Left forelimb (tissue), 1 donor: ENCODE measurements around the gene PIAS4.
"Not testable (repeated sequence)": the region's sequence is repeated elsewhere in the genome, so short reads cannot be mapped to it uniquely, and the experiment has no call there.

Source experiments
- DNase-seq: peaks from one replicate; pipeline ENCODE4 v3.0.0-alpha.2; 2018; ENCODE audit warnings: low spot score

PIAS4 gene

DNA sequence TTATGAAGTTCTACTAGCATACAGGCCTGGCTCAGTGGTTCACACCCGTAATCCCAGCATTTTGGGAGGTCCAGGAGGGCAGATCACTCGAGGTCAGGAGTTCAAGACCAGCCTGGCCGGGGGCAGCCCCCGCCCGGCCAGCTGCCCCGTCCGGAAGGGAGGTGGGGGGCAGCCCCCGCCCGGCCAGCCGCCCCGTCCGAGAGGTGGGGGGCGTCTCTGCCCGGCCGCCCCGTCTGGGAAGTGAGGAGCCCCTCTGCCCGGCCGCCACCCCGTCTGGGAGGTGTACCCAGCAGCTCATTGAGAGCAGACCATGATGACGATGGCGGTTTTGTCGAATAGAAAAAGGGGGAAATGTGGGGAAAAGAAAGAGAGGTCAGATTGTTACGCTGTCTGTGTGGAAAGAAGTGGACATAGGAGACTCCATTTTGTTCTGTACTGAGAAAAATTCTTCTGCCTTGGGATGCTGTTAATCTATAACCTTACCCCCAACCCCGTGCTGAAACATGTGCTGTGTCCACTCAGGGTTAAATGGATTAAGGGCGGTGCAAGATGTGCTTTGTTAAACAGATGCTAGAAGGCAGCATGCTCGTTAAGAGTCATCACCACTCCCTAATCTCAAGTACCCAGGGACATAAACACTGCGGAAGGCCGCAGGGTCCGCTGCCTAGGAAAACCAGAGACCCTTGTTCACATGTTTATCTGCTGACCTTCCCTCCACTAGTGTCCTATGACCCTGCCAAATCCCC lies 8.7 kb upstream of the PIAS4 start:
- DNase-seq, result not testable (repeated sequence)

DNA sequence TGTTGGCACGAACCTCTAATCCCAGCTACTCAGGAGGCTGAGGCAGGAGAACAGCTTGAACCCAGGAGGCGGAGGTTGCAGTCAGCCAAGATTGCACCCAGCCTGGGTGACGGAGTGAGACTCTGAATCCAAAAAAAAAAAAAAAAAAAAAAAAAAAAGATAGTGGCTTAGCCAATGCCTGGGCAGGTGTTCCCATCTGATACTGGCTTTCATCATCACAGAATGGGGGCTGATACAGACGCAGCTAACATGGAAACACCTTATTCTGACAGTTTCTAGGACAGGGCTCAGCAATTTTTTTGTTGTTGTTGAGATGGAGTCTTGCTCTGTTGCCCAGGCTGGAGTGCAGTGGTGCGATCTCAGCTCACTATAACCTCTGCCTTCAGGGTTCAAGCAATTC lies 6.7 kb upstream of the PIAS4 start:
- not testable (repeated sequence) for DNase-seq

DNA sequence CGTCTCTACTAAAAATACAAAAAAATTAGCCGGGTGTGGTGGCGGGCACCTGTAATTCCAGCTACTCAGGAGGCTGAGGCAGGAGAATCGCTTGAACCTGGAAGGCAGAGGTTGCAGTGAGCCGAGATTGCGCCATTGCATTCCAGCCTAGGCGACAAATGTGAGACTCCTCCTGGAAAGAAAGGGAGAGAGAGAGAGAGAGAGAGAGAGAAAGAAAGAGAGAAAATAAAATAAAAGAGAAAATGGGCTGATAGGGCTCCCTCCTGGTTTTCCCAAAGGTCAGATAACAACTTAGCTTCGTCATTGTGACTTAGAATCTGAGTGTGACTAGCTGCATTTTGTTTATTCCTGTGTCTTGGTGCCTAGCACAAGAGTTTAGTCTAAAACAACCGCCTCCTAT lies 2.1 kb upstream of the PIAS4 start:
- not testable (repeated sequence) for DNase-seq

DNA sequence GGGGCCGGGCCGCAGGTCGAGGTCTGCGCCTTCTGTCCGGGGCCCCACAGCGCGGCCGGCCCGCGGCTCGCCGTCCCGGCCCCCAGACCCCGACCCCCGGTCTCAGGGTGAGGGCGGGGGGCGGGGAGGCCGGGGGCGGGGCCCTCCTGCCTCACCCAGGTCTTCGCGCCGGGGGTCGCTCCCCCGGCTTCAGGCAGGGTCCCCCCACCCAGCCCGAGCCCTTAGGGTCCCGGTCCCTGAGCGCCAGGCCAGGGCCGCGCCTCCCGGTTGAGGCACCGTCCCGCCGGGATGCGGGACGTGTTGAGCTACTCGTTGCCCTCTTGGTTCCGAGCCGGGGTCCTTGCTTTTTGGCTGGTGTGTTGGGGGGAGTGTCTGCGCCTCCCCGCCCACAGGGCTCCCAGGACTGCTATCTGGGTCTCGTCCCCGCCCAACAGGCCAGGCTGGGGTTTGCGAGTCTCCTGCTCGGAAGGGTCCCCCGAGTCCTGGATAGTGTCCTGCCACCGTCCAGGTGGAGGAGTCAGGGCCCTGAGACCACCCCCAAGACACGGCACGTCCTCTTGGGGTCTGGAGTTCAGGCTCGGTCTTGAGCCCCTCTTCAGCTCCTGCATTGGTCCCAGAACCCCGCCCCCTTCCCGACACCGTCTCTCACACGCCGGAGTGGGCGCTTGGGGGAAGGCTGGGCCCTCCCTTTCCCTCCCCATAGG lies 452 bp downstream of the PIAS4 start:
- no peak for DNase-seq

DNA sequence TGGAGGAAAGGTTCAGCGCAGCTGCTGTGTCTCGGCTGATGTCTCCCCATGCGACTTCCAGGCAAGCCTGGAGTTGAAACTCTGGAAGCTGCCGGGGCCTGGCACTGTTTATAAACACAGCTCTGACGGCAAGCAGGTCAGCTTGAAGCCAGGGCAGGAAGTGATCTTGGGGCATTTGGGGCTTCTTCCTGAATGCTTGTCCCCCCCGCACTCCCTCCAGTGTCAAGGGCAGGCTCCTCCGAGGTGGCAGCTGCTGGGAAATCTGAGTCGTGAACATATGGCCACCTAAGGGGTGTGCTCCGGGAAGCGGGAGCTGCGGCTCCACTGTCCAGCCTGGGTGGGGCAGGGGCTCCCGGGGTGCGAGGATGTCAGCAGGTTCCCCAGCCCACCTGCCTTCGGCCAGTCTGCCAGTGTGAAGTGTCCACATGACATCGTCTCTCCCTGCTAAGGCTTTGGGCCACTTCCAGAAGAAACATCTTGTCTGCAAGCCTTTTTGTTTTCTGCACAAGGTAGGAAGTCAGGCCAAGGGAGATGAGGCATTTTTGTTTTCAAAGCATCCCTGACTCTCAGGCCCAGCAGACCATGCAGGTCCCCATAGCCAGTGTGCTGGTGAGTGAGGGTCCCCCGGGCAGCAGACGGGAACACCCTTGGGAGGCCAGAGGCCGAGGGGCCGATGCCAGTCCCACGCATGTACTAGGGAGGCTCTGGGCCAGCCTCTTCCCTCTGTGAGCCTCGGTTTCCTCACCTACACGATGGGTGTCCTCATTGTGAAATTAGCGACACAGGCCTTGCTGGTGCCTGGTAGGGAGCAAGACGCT lies 2.7 kb downstream of the PIAS4 start:
- no peak for DNase-seq

DNA sequence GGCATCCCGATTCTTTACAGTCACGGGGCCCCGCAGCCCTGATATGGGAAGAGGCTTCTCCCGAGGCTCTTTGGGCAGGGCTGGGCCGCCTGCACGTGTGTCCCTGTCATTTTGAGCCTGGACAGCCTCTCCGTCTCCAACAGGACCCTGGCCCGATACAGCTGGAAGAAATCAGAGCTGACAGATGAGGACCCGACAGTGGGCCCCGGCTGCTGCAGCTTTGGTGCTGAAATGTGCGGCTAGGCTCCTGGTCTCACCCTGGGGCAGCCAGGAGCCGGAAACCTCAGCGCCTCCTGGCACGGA lies 3.2 kb downstream of the PIAS4 start:
- DNase-seq, result no peak

DNA sequence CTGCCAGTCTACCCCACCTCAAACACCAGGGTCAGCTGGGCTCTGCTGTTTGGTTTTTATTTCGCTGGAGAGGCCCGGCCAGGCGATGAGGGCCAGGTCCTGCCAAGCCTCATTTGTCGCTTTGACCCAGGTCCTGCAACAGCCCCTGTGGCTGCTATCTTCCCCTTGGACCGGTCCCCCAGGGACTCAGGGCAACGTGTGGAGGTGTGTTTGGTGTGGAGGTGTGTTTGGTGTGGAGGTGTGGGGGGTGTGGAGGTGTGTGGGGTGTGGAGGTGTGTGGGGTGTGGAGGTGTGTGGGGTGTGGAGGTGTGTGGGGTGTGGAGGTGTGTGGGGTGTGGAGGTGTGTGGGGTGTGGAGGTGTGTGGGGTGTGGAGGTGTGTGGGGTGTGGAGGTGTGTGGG lies 3.9 kb downstream of the PIAS4 start:
- DNase-seq, result not testable (repeated sequence)

DNA sequence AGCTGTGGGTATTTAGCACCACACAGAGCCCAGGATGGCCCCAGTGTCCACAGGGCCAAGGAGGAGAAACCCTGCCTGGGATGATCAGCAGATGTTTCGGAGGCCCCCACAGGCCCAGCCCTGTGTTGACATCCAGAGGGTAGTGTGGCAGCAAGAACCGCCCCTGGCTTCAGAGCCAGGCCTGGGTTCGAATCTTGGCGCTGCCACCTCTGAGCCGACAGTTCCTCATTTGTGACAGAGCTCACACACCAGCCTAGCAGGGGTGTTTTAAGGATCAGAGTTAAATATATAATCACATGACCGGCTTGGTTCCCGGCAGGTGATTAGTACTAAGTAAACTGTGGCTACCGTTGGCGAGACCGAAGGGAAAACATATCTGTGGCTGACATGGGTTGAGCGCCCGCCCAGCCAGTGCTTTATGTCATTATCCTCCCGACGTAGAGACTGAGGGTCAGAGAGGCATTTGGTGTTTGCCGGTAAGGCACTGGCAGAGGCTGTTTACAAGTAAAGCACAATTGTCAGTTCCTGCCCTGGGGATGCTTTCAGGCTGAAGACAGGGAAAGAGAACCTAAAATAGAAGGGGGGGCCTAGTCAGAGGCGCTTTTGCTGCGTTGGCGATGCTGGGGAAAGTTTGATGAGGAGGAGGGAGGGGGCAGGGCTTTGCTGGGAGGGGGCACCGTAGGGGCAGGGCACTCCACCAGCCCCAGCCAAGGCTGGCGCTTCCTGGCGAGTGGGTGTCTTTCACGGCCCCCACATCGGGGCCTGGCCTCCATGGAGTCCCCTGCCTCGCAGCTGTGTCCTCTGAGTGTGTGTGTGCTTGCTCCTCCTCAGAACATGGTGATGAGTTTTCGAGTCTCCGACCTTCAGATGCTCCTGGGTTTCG lies 4.8 kb downstream of the PIAS4 start:
- DNase-seq, result no peak

DNA sequence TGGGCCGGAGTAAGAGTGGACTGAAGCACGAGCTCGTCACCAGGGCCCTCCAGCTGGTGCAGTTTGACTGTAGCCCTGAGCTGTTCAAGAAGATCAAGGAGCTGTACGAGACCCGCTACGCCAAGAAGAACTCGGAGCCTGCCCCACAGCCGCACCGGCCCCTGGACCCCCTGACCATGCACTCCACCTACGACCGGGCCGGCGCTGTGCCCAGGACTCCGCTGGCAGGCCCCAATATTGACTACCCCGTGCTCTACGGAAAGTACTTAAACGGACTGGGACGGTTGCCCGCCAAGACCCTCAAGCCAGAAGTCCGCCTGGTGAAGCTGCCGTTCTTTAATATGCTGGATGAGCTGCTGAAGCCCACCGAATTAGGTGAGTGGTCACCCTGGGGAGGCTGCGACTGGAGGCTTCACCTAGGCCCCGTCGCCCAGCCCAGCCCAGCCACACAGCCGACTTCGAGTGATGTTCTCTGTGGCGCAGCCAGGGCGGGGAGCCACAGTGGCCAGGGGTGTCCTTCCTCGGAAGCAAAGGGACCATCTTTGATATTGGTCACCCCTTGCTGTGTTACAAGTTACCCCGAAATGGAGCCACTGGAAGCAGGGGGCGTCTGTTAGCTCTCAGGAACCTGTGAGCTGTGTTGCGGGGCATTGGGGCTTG lies 5.6 kb downstream of the PIAS4 start:
- no peak for DNase-seq

DNA sequence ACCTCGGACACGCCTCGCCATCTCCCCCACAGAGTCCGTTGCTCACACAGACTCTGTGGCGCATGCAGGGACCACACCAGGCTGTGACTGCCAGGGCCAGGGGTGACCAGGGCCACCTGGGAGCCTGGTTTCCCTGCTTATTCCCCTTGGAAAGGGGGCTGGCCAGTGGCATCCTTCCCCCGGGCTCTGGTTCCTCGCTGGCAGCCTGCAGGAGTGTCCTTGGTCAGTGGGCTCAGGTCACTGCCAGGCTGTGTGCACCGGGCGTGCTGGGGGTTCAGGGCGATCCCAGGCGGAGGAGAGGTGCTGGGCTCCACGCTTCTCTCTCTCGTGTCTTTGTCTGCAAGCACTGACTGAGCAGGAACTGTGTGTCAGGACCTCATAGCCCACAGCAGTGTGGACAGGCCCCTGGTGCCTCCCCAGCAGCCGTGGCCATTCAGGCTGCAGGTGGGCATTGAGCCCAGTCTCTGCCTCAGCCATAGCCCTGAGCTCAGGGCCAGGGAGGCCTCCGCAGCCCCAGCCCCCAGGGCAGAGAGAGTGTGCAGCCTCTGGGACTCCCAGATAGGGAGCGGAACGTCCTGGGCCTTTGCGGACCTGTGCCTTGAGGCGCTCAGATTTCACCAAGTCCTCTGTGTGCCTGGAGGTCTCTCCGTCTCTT lies 6.5 kb downstream of the PIAS4 start:
- DNase-seq, result no peak

DNA sequence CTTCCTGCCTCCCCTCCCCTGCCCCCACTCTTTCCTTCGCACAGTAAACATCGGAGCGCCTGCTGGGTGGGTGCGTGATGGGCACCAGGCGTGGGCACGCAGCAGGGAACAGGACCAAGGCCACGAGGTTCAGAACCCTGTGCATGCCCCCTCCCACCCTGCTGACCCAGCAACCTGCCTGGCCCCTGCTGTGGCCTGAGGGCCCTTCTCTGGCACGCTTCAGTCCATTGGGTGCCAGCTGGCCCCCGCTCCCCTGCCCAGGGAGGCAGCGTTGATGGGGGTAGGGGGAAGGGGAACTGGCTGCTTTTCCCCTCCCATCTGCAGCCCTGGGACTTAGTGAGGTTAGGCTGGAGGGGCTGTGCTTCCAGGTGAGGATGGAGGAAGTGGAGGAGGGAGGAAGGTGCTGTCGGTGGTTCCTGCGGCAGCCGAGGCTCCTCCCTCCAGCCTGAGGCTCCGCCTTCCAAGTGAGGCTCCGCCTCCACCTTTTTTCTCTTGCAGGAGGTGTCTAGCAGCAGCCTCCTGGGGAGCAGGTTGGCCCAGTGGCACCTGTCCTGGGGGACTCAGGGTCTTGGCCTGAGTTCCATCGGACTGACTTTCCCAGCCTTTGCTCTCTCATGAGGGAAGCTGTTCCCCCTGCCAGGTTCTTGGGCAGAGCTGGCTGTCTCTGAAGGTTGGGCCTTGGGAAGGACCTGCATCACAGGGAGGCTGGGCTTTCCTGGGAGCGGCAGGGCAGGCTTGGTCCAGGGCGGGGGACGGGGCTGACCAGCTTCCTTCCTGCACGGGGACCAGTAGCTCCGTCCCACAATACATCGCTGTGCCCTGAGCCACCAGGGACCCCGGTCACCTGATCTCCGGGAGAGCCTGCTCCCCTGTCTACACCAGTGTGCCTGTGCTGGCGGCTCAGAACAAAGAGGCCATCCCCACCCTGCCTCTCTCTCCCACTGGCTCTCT lies 7.3 kb downstream of the PIAS4 start:
- DNase-seq, result no peak

DNA sequence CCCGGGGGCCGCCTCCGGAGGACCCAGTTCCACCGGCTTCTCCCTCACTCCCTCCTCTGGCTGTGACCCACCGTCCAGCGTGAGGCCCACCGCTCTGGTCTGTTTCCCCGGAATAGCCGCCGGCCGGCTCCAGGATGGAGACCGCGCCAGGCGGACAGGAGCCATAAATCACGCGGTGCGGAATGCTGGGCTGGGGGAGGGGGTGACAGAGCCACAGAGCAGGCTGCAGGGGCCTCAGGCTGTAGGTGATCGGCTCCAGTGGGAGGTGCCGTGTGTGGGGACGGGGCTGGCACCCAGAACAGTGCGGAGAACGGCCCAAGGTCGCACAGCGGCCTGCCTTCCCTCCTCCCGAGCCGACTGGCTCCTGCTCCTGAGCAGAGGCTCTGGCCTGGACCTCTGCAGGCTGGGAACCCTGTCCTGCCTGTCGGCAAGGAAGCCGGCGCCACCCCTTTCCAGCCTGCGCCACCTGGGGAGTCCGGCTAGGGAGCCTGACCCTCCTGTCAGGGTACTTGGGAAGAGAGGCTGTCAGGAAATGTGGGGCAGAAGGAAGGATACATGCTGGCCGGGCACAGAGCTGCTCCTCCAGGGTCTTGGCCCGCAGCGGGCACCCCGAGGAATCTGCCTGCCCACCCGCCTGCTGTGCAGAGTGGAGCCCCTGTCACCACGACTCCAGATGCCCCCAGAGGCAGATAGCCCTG lies 8.3 kb downstream of the PIAS4 start:
- no peak for DNase-seq

DNA sequence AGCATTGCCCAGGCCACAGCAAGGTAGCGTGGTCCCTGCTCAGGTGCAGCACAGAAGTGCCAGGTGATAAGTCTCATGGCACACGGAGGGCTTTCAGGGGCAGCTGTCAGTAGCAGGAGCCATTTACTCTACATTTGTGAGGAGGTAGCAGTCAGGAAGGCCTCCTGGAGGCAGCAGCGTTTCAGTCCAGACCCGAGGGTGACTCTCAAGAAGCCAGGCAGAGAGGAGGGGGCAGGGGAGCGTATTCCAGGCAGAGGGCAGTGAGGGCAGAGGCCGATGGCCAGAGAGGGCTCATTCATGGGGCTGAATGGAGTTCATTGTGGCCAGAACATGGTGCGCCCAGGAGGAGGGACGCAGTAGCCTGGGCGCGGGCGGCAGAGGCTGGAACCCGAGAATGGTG lies 8.9 kb downstream of the PIAS4 start:
- no peak for DNase-seq

DNA sequence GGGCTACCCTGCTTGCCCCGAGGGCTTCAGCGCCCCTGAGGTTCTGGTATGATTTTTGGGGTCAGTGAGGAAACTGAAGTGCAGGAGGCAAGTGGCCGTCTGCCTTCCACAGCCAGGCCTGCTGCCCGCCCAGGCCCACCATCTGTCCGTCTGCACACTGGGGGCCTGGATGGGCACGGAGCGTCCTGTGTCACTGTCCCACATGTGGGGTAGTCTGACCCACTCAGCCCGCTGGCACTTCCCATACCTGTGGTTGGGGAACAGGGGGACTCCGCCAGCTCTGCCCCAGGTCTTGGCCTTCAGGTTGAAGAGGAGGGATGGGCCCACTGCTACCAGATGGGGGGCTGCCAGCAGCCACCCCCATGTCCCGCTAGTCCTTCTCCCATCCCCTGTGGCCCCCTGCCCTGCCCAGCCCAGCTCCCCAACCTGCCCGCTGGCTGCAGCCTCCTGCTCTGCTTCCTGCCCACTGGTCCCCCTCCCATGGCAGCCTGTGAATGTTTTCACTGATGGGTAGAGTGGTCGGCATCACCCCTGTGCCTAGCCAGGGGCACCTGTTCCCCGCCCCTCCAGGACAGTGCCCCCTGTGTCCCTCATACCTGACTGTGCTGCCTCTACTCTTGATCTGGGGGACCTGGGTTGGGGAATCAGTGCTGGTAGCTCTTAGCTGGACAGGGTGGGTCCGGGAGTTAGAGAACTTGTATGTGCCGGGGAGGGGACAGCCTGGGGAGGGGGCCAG lies 9.5 kb downstream of the PIAS4 start:
- DNase-seq, result no peak

DNA sequence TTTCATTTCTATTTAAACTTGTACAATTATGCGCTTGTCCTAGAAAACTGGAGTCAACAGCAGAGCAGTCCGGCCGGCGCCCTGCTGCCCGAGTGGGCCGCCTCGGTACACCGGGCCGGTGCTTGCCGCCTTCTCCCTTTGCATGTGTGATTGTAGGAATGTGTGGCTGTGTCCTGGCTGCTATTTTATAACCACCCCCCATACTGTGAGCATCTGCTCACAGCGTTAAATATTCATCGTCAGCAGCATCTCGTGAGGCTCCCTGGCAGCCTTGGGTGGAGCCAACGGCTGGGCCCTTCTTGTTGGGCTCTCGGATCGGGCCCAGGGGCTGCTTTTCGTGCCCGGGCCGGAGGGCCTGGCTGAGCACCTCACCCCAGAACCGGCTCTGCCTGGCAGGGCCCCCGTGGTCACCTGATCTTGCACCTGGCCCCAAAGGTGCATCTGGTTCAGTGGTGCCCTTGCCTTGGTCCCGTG lies 10.6 kb downstream of the PIAS4 start:
- peak; percentile 48 for DNase-seq

DNA sequence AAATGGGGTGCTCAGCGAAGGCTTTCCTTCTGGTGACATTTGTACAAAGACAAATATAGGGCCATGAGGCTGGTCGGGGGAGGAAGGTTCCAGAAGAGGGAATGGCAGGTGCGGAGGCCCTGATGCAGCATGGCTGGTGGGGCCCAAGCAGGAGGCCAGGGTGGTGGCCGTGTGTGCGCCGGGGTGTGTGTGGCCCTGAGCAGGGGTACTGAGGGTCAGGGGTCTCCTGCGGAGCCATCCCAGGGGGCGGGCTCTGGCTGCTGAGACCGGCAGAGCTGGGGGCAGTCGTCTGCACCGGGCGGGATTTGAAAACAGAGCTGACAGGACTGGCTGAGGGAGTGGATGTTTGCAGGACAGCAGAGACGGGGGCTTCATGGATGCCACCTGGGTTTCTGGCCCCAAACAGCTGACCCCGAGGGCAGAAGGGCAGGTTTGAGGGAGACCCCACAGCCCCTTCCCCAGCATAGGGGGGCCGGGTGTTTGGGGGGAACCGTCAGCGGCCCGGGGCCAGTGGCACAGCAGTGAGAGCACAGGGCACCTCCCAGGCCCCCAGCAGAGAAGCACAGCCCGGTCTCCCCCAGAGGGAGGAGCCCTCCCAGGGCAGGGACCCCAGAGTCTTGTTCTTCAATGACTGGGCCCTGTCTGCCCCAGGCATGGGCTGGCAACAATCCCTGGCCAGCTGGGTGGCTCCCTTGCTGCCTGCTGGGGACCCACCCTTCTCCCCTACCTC lies 11.4 kb downstream of the PIAS4 start:
- DNase-seq, result peak; percentile 50

DNA sequence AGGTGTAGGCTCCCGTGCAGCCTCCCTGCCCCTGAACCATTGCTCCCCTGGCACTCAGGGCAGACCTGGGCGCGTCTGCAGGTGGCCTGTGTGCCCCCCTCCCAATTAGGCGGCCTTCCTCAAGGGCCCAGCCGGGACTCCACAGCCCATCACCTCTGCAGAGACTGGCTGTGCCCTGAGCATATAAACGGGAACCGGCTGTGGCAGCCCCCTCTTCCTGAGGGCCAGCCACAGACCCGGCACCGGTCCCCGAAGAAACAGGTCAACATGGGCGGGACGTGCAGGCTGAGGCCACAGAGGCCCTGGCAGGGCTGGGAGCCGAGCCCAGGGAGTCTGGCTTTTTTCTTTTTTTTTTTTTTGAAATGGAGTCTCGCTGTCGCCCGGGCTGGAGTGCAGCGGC lies 12.0 kb downstream of the PIAS4 start:
- DNase-seq, result peak; percentile 31
